OCI-LY7 (cell line): ENCODE data around the gene ATP5F1D. TPM values are rescaled to one million over a fixed set of nuclear protein-coding genes. Genes with fewer than 3 reads are reported as not detected.

ENCODE experiments used
- BruUV-seq: library from RNA; stranded (reverse); fragments of 400-500 nt; replicated peaks from 2 replicates; lab custom pipeline; 2021; lab: Mats Ljungman, UMichigan
- CTCF ChIA-PET: fragments of 300-600 bp; sonication (Branson Sonifier 250); formaldehyde crosslinking; loops from one replicate; lab custom pipeline; 2022; ENCODE audit warnings: antibody characterized with exemption; ENCODE audit not compliant: unreplicated experiment; lab: Charles Lee
- POLR2A ChIA-PET: fragments of 300-600 bp; sonication (Branson Sonifier 250); formaldehyde crosslinking; loops from one replicate; lab custom pipeline; 2022; ENCODE audit warnings: antibody characterized with exemption; lab: Charles Lee
- DNase-seq: peaks from one replicate; pipeline ENCODE4 v3.0.0-alpha.2; 2015; ENCODE audit warnings: low spot score
- H2AFZ ChIP-seq: fragments of 200-600 bp; sonication (generic), shearing (Covaris generic); 2 replicates; pipeline ENCODE4 v1.6.1; 2014; ENCODE audit warnings: mild to moderate bottlenecking, antibody characterized with exemption, low read length, moderate library complexity
- H3K27ac ChIP-seq: fragments of 200-600 bp; sonication (generic); 2 replicates; pipeline ENCODE4 v1.5.1; 2014; ENCODE audit warnings: mixed run types, low read depth, mild to moderate bottlenecking, moderate library complexity, low read length, inconsistent platforms; ENCODE audit not compliant: poor library complexity, severe bottlenecking
- H3K36me3 ChIP-seq: fragments of 200-600 bp; sonication (generic); 2 replicates; pipeline ENCODE4 v1.6.1; 2014; ENCODE audit warnings: mild to moderate bottlenecking, antibody characterized with exemption, low read length, moderate library complexity, mixed read lengths; ENCODE audit not compliant: insufficient read depth
- H3K4me1 ChIP-seq: fragments of 200-600 bp; sonication (generic); 2 replicates; pipeline ENCODE4 v1.5.1; 2014; ENCODE audit warnings: mild to moderate bottlenecking, low read length; ENCODE audit not compliant: insufficient read depth, poor library complexity, severe bottlenecking
- H3K4me2 ChIP-seq: fragments of 200-600 bp; sonication (generic); 2 replicates; pipeline ENCODE4 v1.6.1; 2014; ENCODE audit warnings: mild to moderate bottlenecking, low read length
- H3K4me3 ChIP-seq: fragments of 200-600 bp; sonication (generic); 2 replicates; pipeline ENCODE4 v1.5.1; 2014; ENCODE audit warnings: mild to moderate bottlenecking, low read depth, low read length; ENCODE audit not compliant: poor library complexity, severe bottlenecking
- H3K79me2 ChIP-seq: fragments of 200-600 bp; sonication (generic); 2 replicates; pipeline ENCODE4 v1.6.1; 2016; ENCODE audit warnings: low read depth, mild to moderate bottlenecking, low read length, moderate library complexity, mixed read lengths; ENCODE audit not compliant: insufficient read depth
- H3K9me2 ChIP-seq: fragments of 200-600 bp; sonication (generic); 2 replicates; pipeline ENCODE4 v1.6.1; 2016; ENCODE audit warnings: mild to moderate bottlenecking, low read length, mixed read lengths; ENCODE audit not compliant: insufficient read depth
- H3K9me3 ChIP-seq: fragments of 200-600 bp; sonication (generic); 2 replicates; pipeline ENCODE4 v1.6.1; 2014; ENCODE audit warnings: mild to moderate bottlenecking, mixed run types, low read length, mixed read lengths
- H4K20me1 ChIP-seq: fragments of 200-600 bp; sonication (generic); 2 replicates; pipeline ENCODE4 v1.6.1; 2014; ENCODE audit warnings: mild to moderate bottlenecking, antibody characterized with exemption, low read length, moderate library complexity, mixed read lengths; ENCODE audit not compliant: insufficient read depth
- EZH2phosphoT487 ChIP-seq: fragments of 200-600 bp; sonication (generic); IDR thresholded peaks from 2 replicates; pipeline ENCODE4 v1.6.1; 2018; ENCODE audit warnings: low read depth, borderline replicate concordance, mild to moderate bottlenecking, mixed run types, antibody characterized with exemption, low read length, moderate library complexity, mixed read lengths
- intact Hi-C: fragments of 100-400 bp; cut with micrococcal nuclease; formaldehyde crosslinking; loops from one replicate; pipeline ENCODE4 v1.10.0; 2022; ENCODE audit not compliant: unreplicated experiment
- total RNA-seq, 2 experiments: library from RNA; depleted of rRNA in 1 of 2; stranded (reverse); fragments of >200 nt in 1 of 2; shearing (Covaris generic) in 1 of 2; gene quantifications; 2 replicates each; pipeline ENCODE4 v1.2.3, GENCODE V29; 2014 to 2022
- TF ChIP-seq, protein P1 (sequence below): fragments of 200-600 bp; sonication (generic); conservative IDR thresholded peaks from 2 replicates; pipeline ENCODE4 v1.5.1; 2014; ENCODE audit warnings: mild to moderate bottlenecking, antibody characterized with exemption, low read length, moderate library complexity, mixed read lengths

Gene ATP5F1D
- total RNA-seq, 2 experiments from 2014 or later: 51.8 to 266 TPM

DNA sequence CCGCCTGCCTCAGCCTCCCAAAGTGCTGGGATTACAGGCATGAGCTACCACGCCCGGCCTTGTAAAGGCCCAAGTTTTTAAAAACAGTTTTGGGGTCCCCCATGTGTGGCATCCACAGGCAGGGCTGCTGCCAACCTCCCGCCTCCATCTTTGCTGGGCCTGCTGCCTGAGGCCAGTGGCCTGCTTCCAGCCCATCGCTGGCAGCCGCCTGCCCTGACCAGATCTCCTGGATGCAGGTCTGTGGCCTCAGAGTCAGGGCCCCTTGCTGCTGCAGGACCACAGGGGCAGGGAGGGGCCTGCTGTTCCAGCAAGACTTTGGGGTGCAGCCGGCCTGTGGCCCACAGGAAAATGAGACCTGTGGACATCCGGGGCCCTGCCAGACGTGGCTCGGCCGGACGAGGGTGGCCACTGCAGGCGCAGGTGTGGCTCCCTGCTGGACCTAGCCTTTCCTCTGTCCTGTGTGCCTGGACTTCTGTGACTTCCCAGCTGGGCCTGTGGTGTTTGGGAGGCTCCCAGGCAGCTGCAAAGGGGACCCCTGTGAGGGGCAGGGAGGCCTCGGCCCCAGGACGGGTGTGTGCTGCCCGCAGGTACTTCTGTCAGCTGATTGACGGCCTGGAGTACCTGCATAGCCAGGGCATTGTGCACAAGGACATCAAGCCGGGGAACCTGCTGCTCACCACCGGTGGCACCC, 21.6 kb upstream of the ATP5F1D start:
- ChIA-PET POLR2A (no interaction called here), CTCF (no interaction called here)
- Histone ChIP-seq H3K79me2 (0 out of 2 replicates have a peak, but pooled peaks cover 3% of the 10 kb centered on the region), H2AFZ (no peak overlapping the region), H3K27ac (no peak overlapping the region), H4K20me1 (no peaks in the 10 kb centered on the region), H3K9me3 (no peaks in the 10 kb centered on the region), H3K4me3 (no peak overlapping the region), H3K4me1 (peaks cover 5% of the 10 kb centered on the region), H3K9me2 (no peaks in the 10 kb centered on the region), H3K36me3 (peaks cover 40% of the 10 kb centered on the region), H3K4me2 (no peak overlapping the region)
- DNase-seq: no peak
- no peak for TF ChIP-seq EZH2phosphoT487
- TF ChIP-seq, protein P1, sequence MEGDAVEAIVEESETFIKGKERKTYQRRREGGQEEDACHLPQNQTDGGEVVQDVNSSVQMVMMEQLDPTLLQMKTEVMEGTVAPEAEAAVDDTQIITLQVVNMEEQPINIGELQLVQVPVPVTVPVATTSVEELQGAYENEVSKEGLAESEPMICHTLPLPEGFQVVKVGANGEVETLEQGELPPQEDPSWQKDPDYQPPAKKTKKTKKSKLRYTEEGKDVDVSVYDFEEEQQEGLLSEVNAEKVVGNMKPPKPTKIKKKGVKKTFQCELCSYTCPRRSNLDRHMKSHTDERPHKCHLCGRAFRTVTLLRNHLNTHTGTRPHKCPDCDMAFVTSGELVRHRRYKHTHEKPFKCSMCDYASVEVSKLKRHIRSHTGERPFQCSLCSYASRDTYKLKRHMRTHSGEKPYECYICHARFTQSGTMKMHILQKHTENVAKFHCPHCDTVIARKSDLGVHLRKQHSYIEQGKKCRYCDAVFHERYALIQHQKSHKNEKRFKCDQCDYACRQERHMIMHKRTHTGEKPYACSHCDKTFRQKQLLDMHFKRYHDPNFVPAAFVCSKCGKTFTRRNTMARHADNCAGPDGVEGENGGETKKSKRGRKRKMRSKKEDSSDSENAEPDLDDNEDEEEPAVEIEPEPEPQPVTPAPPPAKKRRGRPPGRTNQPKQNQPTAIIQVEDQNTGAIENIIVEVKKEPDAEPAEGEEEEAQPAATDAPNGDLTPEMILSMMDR: no peak
- intact Hi-C loops: no loop called here
- no TSS peak for BruUV-seq

DNA sequence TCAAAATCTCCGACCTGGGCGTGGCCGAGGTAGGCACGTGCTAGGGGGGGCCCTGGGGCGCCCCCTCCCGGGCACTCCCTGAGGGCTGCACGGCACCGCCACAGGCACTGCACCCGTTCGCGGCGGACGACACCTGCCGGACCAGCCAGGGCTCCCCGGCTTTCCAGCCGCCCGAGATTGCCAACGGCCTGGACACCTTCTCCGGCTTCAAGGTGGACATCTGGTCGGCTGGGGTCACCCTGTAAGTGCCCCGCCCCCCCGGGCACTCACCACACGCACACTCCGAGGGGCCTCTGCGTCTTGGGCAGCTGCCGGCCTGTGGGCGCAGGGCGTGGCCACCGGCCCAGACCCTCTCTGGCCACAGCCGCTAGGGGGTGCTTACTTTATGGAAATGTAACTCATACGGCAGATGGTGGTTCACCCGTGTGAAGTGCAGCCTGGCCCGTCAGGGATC, 21.0 kb upstream of the ATP5F1D start:
- Histone ChIP-seq H2AFZ (no peak overlapping the region), H4K20me1 (no peaks in the 10 kb centered on the region), H3K9me2 (no peaks in the 10 kb centered on the region), H3K27ac (no peak overlapping the region), H3K4me2 (no peak overlapping the region), H3K36me3 (peaks cover 41% of the 10 kb centered on the region), H3K4me3 (no peak overlapping the region), H3K79me2 (0 out of 2 replicates have a peak, but pooled peaks cover 3% of the 10 kb centered on the region), H3K4me1 (peaks cover 5% of the 10 kb centered on the region), H3K9me3 (no peaks in the 10 kb centered on the region)
- intact Hi-C loops: no loop called here
- no TSS peak for BruUV-seq
- DNase-seq: peak; percentile 47
- CTCF ChIA-PET: no interaction called here
- POLR2A ChIA-PET: no interaction called here
- no peak for TF ChIP-seq EZH2phosphoT487
- TF ChIP-seq, protein P1: peak; percentile 73
